HepG2 (cell line): Measurements from ENCODE around the gene PSMB8.

ENCODE experiments used
- MAZ ChIP-seq, 2 experiments: sonication (generic) in 1 of 2; formaldehyde crosslinking in 1 of 2; IDR thresholded peaks; 2 replicates each; pipeline versions ENCODE4 v1.5.0 to v1.6.1; 2012 to 2020; ENCODE audit warnings: low read depth in 2 of 2, mild to moderate bottlenecking in 2 of 2, borderline replicate concordance in 1 of 2, improper control_type of control experiment in 1 of 2, low read length in 1 of 2, missing genetic modification reagents in 1 of 2, moderate library complexity in 1 of 2
- NFE2L1 ChIP-seq: sonication (generic); formaldehyde crosslinking; IDR thresholded peaks from 2 replicates; pipeline ENCODE4 v1.4.0; 2020; ENCODE audit warnings: missing genetic modification reagents, mild to moderate bottlenecking, borderline replicate concordance
- TARDBP ChIP-seq: sonication (generic); formaldehyde crosslinking; IDR thresholded peaks from 2 replicates; pipeline ENCODE4 v1.8.0; 2022; ENCODE audit warnings: mild to moderate bottlenecking, missing genetic modification reagents
- ZNF703 ChIP-seq: sonication (generic); formaldehyde crosslinking; IDR thresholded peaks from 2 replicates; pipeline ENCODE4 v1.5.1; 2020; ENCODE audit warnings: missing genetic modification reagents, mild to moderate bottlenecking, moderate library complexity, borderline replicate concordance
- TF ChIP-seq, protein P1 (sequence below): sonication (generic); formaldehyde crosslinking; IDR thresholded peaks from 2 replicates; pipeline ENCODE4 v1.5.0; 2020; ENCODE audit warnings: mild to moderate bottlenecking, missing genetic modification reagents, moderate library complexity
- TF ChIP-seq, protein P2 (sequence below), 2 experiments: sonication (generic) in 1 of 2; formaldehyde crosslinking in 1 of 2; IDR thresholded peaks; 2 replicates each; pipeline versions ENCODE4 v1.4.0 to v1.6.1; 2018 to 2020; ENCODE audit warnings: missing genetic modification reagents in 2 of 2, borderline replicate concordance in 1 of 2, low read depth in 1 of 2, mild to moderate bottlenecking in 1 of 2, missing biosample characterization in 1 of 2
- TF ChIP-seq, protein P3 (sequence below): sonication (generic); formaldehyde crosslinking; IDR thresholded peaks from 2 replicates; pipeline ENCODE4 v1.9.0; 2021; ENCODE audit warnings: missing genetic modification reagents, borderline replicate concordance

DNA sequence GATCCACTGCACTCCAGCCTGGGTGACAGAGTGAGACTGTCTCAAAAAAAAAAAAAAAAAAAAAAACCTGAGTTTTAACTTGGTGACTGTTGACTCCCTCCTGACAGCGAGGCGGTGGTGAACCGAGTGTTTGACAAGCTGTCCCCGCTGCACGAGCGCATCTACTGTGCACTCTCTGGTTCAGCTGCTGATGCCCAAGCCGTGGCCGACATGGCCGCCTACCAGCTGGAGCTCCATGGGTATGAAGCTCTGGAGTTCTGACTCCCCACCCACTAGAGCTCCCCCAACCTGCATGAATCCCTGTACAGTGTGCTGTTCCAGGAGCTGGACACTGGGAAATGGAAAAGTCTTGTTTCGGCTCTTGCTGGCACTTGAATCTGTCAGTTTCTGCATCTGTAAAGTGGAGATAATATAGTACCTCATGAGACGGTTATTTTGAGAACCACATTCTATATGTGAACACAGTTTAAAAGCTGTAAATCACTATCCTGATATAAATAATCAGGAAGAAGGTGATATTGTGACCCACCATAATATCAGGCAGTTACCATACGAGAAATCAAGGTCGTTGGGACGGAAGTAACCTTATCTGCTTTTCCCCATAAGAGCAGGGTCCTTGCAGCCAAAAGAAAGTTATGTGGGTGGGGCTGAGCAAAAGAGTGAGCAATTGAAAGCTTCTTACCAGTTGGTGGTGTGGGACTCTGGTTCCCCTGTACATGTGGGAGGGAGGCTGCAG is 13.5 kb upstream of the PSMB8 start:
- TF ChIP-seq, protein P1, sequence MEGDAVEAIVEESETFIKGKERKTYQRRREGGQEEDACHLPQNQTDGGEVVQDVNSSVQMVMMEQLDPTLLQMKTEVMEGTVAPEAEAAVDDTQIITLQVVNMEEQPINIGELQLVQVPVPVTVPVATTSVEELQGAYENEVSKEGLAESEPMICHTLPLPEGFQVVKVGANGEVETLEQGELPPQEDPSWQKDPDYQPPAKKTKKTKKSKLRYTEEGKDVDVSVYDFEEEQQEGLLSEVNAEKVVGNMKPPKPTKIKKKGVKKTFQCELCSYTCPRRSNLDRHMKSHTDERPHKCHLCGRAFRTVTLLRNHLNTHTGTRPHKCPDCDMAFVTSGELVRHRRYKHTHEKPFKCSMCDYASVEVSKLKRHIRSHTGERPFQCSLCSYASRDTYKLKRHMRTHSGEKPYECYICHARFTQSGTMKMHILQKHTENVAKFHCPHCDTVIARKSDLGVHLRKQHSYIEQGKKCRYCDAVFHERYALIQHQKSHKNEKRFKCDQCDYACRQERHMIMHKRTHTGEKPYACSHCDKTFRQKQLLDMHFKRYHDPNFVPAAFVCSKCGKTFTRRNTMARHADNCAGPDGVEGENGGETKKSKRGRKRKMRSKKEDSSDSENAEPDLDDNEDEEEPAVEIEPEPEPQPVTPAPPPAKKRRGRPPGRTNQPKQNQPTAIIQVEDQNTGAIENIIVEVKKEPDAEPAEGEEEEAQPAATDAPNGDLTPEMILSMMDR = no peak
- TF ChIP-seq TARDBP = no peak
- TF ChIP-seq, protein P2, sequence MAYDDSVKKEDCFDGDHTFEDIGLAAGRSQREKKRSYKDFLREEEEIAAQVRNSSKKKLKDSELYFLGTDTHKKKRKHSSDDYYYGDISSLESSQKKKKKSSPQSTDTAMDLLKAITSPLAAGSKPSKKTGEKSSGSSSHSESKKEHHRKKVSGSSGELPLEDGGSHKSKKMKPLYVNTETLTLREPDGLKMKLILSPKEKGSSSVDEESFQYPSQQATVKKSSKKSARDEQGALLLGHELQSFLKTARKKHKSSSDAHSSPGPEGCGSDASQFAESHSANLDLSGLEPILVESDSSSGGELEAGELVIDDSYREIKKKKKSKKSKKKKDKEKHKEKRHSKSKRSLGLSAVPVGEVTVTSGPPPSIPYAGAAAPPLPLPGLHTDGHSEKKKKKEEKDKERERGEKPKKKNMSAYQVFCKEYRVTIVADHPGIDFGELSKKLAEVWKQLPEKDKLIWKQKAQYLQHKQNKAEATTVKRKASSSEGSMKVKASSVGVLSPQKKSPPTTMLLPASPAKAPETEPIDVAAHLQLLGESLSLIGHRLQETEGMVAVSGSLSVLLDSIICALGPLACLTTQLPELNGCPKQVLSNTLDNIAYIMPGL (CRISPR knock-in tag; IDR thresholded peaks at IDR 0.05; ENCODE audit: borderline replicate concordance in 1 of 2, low read depth in 1 of 2) = no peak
- no peak for TF ChIP-seq MAZ (IDR thresholded peaks at IDR 0.05; ENCODE audit: borderline replicate concordance, low read depth, low read length)
- TF ChIP-seq MAZ (CRISPR knock-in tag; IDR thresholded peaks at IDR 0.05; ENCODE audit: low read depth) = no peak
- TF ChIP-seq ZNF703 (CRISPR knock-in tag) = no peak
- no peak for TF ChIP-seq NFE2L1 (CRISPR knock-in tag)
- TF ChIP-seq, protein P3, sequence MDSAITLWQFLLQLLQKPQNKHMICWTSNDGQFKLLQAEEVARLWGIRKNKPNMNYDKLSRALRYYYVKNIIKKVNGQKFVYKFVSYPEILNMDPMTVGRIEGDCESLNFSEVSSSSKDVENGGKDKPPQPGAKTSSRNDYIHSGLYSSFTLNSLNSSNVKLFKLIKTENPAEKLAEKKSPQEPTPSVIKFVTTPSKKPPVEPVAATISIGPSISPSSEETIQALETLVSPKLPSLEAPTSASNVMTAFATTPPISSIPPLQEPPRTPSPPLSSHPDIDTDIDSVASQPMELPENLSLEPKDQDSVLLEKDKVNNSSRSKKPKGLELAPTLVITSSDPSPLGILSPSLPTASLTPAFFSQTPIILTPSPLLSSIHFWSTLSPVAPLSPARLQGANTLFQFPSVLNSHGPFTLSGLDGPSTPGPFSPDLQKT = no peak
